SH-SY5Y (cell line): ENCODE measurements around the gene SLC2A11.

Experiments used
- GATA2 ChIP-seq: IDR thresholded peaks from 2 replicates; pipeline ENCODE4 v1.6.1; 2011; ENCODE audit warnings: mild to moderate bottlenecking, low read depth, low read length
- GATA3 ChIP-seq: IDR thresholded peaks from 2 replicates; pipeline ENCODE4 v1.6.1; 2011; ENCODE audit warnings: low read depth, mild to moderate bottlenecking, low read length, moderate library complexity

Gene SLC2A11

DNA sequence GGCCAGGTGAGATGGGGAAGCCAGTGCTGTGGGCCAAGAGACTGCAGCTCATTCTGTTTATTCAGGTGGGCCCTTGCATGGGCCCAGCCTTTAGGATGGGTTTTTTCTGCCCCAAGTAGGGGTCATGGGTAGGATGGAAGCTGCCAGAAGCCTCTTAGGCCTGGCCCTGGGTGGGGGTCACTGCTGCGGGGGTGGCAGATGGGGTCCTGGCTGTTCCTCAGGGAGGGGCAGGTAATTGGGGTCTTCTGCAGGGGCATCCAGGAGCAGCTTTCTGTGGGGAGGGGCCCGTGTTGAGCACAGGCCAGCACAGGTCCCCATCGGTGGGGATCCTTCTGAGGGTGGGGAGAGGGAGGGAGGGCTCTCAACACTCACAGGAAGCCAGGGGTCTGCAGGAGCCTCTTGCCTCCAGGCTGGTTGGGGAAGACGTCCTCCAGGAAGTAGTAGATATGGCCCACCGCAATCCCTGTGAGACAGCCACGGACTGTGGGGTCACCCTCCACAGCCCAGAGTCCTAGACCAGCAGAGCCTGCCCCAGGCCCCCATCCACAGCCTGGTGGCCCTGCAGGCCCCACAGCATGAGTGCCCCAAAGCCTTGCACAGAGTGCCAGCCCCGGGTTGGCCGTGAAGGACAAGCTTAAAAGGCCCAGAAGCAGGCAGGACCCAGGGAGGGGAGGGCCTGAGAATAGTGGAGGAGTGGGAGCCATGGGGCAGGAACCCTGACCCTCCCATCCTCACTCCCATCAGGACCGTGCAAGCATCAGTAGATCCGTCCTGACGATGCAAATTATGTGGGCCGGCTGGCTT is 20.8 kb upstream of the SLC2A11 start:
- TF ChIP-seq GATA2 (no peak), GATA3 (no peak)

DNA sequence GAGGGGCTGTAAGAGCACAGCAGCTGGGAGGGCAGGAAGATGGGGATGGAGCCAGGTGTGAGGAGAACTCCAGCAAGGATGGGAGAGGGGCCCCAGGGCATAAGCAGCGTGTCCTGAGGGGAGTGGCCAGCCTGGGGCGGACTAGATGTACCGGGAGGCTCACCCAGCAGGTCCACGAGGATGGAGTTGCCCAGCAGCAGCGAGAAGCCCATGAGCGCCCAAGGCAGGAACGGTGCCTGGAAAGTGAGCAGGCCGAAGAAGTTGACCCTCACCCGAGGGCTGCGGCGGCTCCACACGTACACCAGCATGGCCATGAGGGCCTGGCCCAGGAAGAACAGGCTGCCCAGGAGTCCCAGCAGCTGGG is 20.2 kb upstream of the SLC2A11 start:
- TF ChIP-seq GATA2 (no peak), GATA3 (no peak)

DNA sequence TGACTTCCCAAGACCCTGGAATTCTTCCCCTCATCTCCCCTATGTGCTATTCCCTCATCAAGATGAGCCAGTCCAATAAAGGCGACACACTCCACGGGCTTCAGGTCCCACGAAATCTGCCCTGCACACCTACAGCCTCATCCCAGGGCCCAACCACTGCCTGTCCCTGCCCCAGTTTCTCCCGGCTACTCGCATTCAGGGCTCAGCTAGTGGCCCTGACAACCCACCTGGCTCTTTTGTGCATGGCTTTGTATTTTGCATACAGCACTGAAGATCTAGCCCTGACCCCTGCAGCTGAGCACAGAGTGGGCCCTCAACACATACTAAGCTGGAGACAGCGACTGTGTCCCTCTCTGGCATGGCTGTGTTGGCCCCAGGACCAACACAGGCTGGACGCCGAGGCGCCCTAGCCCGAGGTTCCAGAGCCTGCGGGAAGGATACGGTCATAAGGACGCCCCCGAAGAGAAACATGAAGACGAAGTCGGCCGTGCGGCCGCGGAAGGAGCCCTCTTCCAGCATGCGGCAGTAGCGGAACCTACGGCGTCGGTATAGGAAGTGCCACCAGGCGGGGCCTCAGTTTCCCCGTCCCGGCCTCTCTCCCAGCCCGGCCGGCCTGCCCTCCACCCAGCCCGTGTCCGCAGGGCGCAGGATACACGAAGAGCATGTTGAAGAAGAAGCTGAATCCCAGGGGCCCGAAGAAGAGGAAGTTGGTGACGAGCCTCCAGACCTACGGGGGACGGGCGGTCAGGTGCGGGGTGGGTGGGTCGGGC is 19.6 kb upstream of the SLC2A11 start:
- no peak for TF ChIP-seq GATA2
- no peak for TF ChIP-seq GATA3

DNA sequence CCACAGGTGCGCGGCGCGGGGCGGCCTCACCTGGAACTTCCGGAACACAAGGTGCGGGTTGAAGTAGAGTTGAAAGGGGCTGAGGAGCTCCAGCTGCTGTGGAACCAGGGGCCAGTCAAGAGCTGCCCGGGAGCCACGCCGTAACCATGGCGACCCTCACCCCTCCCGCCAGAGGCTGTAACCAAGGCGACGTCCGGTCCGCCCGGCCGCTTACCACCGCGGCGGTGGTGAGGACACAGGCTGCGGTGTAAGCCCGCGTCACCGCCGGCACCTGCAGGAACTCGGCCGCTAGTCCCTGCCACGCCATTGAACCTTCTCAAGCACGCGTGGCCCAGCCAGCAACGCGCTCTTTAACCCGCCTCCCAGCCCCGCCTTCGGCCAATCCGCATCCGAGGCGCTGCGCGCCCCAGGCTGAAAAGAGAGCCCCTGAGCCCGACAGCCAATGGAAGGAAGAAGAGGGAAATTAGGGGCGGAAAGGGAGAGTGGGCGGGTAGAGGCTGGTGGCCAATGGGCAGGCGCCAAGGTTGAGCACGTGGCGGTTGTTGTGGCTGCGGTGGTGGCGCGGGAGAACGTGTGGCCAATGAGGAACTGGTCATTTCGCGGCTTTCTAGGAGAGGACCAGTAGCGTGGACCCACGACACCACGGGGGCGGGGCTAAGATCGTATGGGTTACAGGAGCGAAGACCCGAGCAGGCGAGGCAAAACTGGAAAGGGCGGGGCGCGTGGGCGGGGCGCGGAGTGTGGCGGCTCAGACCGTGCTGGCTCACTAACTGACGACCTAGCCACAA is 18.8 kb upstream of the SLC2A11 start, which contains the start of gene DERL3:
Gene DERL3 (minus strand): TSS at position 326 of the 788 bp plus-strand sequence. CDS start 19 bp downstream, at position 307.
- no peak for TF ChIP-seq GATA2
- no peak for TF ChIP-seq GATA3

GRCh38 chr22:23840026-23840425 is 17.6 kb upstream of the SLC2A11 start:
- TF ChIP-seq GATA2: no peak
- no peak for TF ChIP-seq GATA3

GRCh38 chr22:23841292-23841691 is 16.4 kb upstream of the SLC2A11 start:
- no peak for TF ChIP-seq GATA3

GRCh38 chr22:23841736-23842445 is 15.8 kb upstream of the SLC2A11 start:
- no peak for TF ChIP-seq GATA3
- TF ChIP-seq GATA2: no peak

GRCh38 chr22:23842599-23842998 is 15.1 kb upstream of the SLC2A11 start:
- TF ChIP-seq GATA3 (no peak), GATA2 (no peak)

DNA sequence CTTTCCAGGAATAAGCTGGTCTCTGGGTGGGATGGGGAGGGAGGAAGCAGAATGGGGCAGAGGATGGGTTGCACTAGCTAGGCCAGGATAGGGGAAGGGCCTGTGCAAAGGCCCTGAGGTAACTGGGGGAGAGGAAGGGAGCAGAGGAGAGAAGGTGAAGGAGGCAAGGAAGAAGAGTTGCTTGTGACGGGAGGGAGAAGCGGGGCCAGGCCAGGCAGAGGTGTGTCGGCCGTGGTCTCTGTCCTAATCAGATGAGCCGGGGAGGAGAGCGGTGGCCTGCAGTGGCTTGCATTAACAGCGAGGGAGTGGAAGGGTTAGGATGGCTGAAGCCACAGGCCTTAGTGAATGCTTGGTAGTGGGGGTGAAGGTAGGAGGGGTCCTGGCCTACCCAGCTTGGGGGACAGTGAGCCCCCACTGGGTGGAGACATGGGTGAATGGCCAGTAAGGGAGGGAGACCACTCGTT is 12.9 kb upstream of the SLC2A11 start:
- TF ChIP-seq GATA3 (no peak), GATA2 (no peak)

GRCh38 chr22:23845265-23846080 is 12.2 kb upstream of the SLC2A11 start:
- TF ChIP-seq GATA2 (no peak), GATA3 (no peak)

- no peak for TF ChIP-seq GATA3
- no peak for TF ChIP-seq GATA2
Observed at GRCh38 chr22:23846081-23846469, 11.6 kb upstream of the SLC2A11 start.

DNA sequence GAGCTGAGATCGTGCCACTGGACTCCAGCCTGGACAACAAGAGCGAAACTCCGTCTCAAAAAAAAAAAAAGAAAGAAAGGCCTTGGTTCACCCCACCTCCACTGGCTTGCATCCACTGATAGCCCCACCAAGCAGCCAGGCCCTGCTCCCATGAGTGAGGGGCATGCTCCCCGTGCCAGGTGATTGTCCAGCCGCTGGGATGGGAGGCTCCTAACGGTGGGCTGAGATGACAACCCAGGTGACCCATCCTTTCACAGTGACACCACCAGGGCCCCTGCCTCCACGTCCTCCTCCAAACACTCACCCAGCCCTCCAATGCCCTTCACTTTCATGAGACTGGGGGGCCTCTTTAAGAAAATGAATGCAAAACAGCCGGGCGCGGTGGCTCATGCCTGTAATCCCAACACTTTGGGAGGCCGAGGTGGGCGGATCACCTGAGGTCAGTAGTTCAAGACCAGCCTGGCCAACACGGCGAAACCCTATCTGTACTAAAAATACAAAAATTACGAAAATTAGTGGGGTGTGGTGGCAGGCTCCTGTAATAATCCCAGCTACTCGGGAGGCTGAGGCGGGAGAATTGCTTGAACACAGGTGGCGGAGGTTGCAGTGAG is 10.3 kb upstream of the SLC2A11 start:
- no peak for TF ChIP-seq GATA3
- no peak for TF ChIP-seq GATA2
